ENCODE results near the gene PNLIPRP3. TPM values are rescaled to one million over a fixed set of nuclear protein-coding genes. Genes with fewer than 3 reads are reported as not detected.

Gene PNLIPRP3
- total RNA-seq, 2 donors from 2014 or later, result not detected

DNA sequence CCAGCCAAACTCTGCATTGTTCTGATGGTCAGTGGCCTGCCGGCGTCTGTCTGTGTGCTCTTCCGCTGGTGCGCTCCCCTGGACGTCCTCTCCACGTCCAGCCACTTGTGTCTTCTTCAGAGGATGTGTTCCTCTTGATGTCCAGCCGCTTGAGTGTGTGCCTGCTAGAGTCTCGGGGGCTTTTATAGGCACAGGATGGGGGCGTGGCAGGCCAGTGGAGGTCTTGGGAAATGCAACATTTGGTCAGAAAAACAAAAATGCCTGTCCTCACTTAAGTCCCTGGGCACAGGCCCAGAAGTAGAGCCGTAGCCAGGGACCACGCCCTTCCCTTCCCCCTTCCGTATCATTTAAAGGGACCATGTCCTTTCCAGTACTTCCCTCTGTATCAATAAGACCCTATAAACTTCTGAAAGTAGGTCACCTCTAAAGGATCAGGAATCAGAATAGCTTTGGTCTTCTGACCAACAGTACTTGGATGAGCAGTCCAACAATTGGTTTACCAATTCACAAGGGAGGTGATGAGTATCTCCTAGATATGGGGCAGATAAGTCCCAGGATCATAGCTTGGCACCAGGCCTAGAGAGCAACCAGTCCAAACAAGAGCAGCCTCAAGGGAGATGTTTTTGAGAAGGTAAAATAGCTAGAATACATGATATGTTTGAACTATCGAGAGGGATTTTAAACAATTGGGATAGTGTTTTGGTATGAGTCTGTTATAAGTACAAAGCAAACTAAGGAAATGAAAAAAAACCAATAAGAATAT is 32.2 kb upstream of the PNLIPRP3 start:
- ATAC-seq (peak; percentile 68), DNase-seq (peak; percentile 12 to 79 (median 70))
- H3K4me3 ChIP-seq, result no peak overlapping the region
- no peaks in the 10 kb centered on the region for H3K36me3 ChIP-seq (replicated peaks in 1 of 2; ENCODE audit: insufficient read depth in 1 of 2, low read depth in 2 of 2)
- H3K27ac ChIP-seq, result no peak overlapping the region
- no peaks in the 10 kb centered on the region for H3K9me3 ChIP-seq
- TF ChIP-seq POLR2A (IDR thresholded peaks at IDR 0.05), result peak in 2 of 3 donors; percentile 83 to 86
- TF ChIP-seq, protein P1, sequence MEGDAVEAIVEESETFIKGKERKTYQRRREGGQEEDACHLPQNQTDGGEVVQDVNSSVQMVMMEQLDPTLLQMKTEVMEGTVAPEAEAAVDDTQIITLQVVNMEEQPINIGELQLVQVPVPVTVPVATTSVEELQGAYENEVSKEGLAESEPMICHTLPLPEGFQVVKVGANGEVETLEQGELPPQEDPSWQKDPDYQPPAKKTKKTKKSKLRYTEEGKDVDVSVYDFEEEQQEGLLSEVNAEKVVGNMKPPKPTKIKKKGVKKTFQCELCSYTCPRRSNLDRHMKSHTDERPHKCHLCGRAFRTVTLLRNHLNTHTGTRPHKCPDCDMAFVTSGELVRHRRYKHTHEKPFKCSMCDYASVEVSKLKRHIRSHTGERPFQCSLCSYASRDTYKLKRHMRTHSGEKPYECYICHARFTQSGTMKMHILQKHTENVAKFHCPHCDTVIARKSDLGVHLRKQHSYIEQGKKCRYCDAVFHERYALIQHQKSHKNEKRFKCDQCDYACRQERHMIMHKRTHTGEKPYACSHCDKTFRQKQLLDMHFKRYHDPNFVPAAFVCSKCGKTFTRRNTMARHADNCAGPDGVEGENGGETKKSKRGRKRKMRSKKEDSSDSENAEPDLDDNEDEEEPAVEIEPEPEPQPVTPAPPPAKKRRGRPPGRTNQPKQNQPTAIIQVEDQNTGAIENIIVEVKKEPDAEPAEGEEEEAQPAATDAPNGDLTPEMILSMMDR (IDR thresholded peaks at IDR 0.05), result no peak
- H3K4me1 ChIP-seq, result no peaks in the 10 kb centered on the region
- no peaks in the 10 kb centered on the region for H3K27me3 ChIP-seq
- intact Hi-C loops (cut with DNase I), result no loop called here
- WGBS, 2 donors, result 53 to 74% methylated on average over 13 of the region's 13 CpGs

DNA sequence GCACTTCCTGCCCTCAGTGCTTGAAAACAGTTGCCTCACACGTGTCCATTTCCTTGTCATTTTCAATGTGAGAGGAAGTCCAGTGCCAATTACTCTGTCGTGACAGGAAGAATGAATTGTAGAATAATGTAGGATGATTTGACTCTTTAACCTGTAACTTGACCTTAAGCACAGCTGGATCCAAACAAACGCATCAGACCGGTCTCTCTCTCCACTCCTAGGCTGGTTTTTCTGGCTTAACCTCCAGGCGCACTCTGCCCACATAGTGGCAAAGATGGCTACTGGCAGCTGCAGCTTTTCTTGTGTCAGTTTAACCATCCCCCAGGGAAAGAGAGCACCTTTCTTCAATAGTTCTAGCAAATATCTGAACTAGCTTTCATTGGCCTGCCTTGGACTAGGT is 29.4 kb upstream of the PNLIPRP3 start:
- no peak for ATAC-seq
- no peaks in the 10 kb centered on the region for H3K4me1 ChIP-seq
- intact Hi-C loops (cut with DNase I), result no loop called here
- no peaks in the 10 kb centered on the region for H3K27me3 ChIP-seq
- H3K27ac ChIP-seq, result no peak overlapping the region
- no peak overlapping the region for H3K4me3 ChIP-seq
- H3K9me3 ChIP-seq, result no peaks in the 10 kb centered on the region
- DNase-seq, result no peak
- TF ChIP-seq, protein P1 (IDR thresholded peaks at IDR 0.05), result no peak
- TF ChIP-seq POLR2A (IDR thresholded peaks at IDR 0.05), result no peak
- H3K36me3 ChIP-seq (replicated peaks in 1 of 2; ENCODE audit: insufficient read depth in 1 of 2, low read depth in 2 of 2), result no peaks in the 10 kb centered on the region
- WGBS, 2 donors, result 49 to 53% methylated on average over 5 of the region's 5 CpGs

DNA sequence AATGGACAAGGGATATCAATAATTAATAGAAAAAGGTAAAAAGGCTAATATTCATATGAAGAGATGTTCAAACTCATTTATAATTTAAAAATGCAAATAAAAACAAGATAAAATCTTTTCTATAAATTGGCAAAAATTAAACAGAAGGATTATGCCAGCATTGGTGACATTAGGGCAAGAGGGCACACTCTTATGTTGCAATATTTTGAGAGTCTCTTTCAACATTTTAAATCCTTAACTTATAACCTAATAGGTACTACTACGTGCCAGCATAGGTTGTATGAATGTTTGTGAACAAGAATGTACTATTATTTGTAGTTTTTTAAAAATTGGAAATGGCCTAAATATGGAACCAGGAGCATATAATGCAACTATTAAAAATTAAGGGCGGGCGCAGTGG is 24.8 kb upstream of the PNLIPRP3 start:
- Histone ChIP-seq H3K9me3 (no peaks in the 10 kb centered on the region), H3K27ac (no peak overlapping the region), H3K4me1 (no peaks in the 10 kb centered on the region), H3K27me3 (no peaks in the 10 kb centered on the region), H3K36me3 (replicated peaks in 1 of 2; ENCODE audit: insufficient read depth in 1 of 2, low read depth in 2 of 2) (no peaks in the 10 kb centered on the region), H3K4me3 (no peak overlapping the region)
- intact Hi-C loops (cut with DNase I), result no loop called here
- ATAC-seq (no peak), DNase-seq (no peak)
- TF ChIP-seq, protein P1 (IDR thresholded peaks at IDR 0.05), result no peak
- TF ChIP-seq POLR2A (IDR thresholded peaks at IDR 0.05), result no peak
- WGBS, 2 donors, result 92 to 93% methylated on average over 3 of the region's 3 CpGs

DNA sequence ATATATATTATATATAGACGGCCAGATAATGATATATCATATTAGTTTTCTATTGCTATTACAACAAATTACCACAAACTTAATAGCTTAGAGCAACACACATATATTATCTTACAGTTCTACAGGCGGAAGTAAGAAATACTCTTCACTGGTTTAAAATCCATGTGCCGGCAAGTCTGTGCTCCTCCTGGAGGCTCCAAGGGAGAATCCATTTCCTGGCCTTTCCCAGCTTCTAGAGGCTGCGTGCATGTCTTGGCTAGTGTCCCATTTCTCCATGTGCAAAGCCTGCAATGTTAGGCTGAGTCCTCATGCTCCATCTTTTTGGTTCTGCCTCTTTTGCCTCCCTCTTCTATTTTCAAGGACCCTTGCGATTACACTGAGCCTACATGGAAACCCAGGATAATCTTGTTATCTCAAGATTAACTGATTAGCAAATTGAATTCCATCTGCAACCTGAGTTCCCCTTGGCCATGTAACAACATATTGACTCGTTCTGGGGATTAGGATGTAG is 23.9 kb upstream of the PNLIPRP3 start:
- Histone ChIP-seq H3K9me3 (no peaks in the 10 kb centered on the region), H3K36me3 (replicated peaks in 1 of 2; ENCODE audit: insufficient read depth in 1 of 2, low read depth in 2 of 2) (no peaks in the 10 kb centered on the region), H3K27me3 (no peaks in the 10 kb centered on the region), H3K4me3 (no peak overlapping the region), H3K4me1 (no peaks in the 10 kb centered on the region), H3K27ac (no peak overlapping the region)
- DNase-seq, result no peak
- WGBS, 2 donors, result 75 to 78% methylated on average over 6 of the region's 6 CpGs
- TF ChIP-seq, protein P1 (IDR thresholded peaks at IDR 0.05), result no peak
- TF ChIP-seq POLR2A (IDR thresholded peaks at IDR 0.05), result no peak
- intact Hi-C loops (cut with DNase I), result no loop called here
- ATAC-seq, result no peak

DNA sequence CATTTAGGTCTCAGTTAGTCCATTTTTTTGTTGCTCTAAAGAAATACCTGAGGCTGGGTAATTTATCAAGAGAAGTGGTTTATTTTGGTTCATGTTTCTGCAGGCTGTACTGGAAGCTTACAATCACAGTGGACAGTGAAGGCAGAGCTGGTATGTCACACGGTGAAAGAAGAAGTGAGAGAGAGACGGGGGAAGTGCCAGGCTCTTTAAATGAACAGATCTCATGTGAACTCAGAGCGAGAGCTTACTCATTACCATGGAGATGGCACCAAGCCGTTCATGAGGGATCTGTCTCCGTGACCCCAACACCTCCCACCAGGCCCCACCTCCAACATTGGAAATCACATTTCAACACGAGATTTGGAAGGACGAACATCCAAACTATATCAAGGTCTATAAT is 18.9 kb upstream of the PNLIPRP3 start:
- Histone ChIP-seq H3K36me3 (replicated peaks in 1 of 2; ENCODE audit: insufficient read depth in 1 of 2, low read depth in 2 of 2) (no peaks in the 10 kb centered on the region), H3K27me3 (no peaks in the 10 kb centered on the region), H3K4me3 (no peak overlapping the region), H3K27ac (no peak overlapping the region), H3K4me1 (no peaks in the 10 kb centered on the region), H3K9me3 (no peaks in the 10 kb centered on the region)
- TF ChIP-seq, protein P1 (IDR thresholded peaks at IDR 0.05), result no peak
- no peak for TF ChIP-seq POLR2A (IDR thresholded peaks at IDR 0.05)
- no peak for ATAC-seq
- intact Hi-C loops (cut with DNase I), result no loop called here
- 58 to 62% methylated on average over 7 of the region's 7 CpGs for WGBS, 2 donors
- DNase-seq, result no peak

Measured in body of pancreas (tissue), 4 donors.